Coronary artery (tissue), 2 donors: Measurements from ENCODE around the gene ZNF154.

Source experiments
- DNase-seq: peaks from one replicate; pipeline ENCODE4 v3.0.0-alpha.2; 2017; ENCODE audit warnings: low spot score
- H3K27ac ChIP-seq, 2 donors: fragments of 200-600 bp; sonication (generic); one replicate each; pipeline ENCODE4 v1.5.1; 2016 to 2019
- H3K4me3 ChIP-seq: fragments of 200-600 bp; sonication (generic); 2 replicates; pipeline ENCODE4 v1.5.1; 2016; ENCODE audit warnings: mild to moderate bottlenecking, moderate library complexity
- TF ChIP-seq, protein P1 (sequence below): fragments of 200-600 bp; sonication (generic); IDR thresholded peaks from one replicate; pipeline ENCODE4 v1.5.1; 2019; ENCODE audit warnings: antibody characterized with exemption

Gene ZNF154

DNA sequence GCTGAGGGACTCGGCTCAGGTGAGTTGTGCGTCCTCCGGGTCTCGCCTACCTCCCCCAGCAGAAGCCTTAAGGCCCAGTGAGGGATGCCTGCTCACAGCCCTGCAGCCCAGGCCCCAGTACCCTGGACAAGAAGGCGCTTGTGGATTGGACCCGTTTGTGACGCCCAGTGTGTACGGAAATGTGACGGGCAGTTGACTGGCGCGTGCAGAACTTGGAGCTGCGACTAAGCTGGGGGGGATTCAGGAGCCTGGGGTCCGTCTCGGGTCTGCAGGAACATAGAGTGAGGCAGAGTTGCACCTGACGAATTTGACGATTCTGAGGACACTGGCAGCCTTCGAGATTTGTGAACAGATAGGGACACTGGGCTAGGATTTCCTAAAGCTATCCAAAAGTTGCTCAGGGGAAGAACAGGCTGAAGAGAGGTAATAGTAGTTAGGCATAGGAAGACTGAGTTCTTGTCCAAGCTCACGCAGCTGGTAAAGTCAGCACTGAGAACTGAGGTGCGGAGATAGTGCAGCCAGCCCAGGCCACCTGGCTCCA, 26.7 kb downstream of the ZNF154 start:
- Histone ChIP-seq H3K27ac (peak overlapping the region in 1 of 2 donors; percentile 39), H3K4me3 (peak overlapping the region; percentile 95)
- DNase-seq: no peak
- TF ChIP-seq, protein P1, sequence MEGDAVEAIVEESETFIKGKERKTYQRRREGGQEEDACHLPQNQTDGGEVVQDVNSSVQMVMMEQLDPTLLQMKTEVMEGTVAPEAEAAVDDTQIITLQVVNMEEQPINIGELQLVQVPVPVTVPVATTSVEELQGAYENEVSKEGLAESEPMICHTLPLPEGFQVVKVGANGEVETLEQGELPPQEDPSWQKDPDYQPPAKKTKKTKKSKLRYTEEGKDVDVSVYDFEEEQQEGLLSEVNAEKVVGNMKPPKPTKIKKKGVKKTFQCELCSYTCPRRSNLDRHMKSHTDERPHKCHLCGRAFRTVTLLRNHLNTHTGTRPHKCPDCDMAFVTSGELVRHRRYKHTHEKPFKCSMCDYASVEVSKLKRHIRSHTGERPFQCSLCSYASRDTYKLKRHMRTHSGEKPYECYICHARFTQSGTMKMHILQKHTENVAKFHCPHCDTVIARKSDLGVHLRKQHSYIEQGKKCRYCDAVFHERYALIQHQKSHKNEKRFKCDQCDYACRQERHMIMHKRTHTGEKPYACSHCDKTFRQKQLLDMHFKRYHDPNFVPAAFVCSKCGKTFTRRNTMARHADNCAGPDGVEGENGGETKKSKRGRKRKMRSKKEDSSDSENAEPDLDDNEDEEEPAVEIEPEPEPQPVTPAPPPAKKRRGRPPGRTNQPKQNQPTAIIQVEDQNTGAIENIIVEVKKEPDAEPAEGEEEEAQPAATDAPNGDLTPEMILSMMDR: no peak

DNA sequence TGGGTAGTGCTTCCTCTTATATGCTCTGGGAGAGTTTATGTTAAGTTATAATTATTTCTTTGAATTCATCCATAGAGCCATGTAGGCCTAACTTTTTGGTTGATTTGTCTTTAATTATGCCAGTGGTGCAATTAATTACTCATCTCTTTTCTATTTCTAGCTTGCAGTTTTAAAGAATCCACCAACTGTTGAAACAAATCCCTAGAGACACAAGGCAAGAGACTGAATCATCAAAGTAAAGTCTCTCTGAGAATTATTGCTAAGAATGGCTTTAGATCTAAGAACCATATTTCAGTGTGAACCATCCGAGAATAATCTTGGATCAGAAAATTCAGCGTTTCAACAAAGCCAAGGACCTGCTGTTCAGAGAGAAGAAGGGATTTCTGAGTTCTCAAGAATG, 33.1 kb downstream of the ZNF154 start:
- H3K27ac ChIP-seq: no peak overlapping the region
- TF ChIP-seq, protein P1: no peak
- DNase-seq: no peak
- H3K4me3 ChIP-seq: no peak overlapping the region

DNA sequence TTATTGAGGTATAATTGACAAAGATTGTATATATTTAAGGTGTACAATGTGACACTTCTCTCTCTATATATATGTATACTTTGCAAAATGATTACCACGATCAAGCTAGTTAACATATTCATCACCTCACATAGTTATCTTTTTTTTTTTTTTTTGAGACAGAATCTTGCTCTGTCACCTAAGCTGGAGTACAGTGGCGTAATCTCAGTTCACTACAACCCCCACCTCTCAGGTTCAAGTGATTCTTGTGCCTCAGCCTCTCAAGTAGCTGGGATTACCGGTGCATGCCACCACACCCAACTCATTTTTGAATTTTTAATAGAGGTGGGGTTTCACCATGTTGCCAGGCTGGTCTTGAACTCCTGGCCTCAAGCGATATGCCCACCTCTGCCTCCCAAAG, 36.5 kb downstream of the ZNF154 start:
- Histone ChIP-seq H3K27ac (no peak overlapping the region), H3K4me3 (no peak overlapping the region)
- TF ChIP-seq, protein P1: no peak
- DNase-seq: no peak

- DNase-seq: no peak
- H3K4me3 ChIP-seq: no peak overlapping the region
- TF ChIP-seq, protein P1: no peak
- no peak overlapping the region for H3K27ac ChIP-seq
These were observed 37.7 kb downstream of the ZNF154 start for GRCh38 chr19:57671124-57671895.

GRCh38 chr19:57668635-57669034, 40.4 kb downstream of the ZNF154 start, which contains the start of gene ZSCAN4:
Gene ZSCAN4, plus strand, starts transcription at chr19:57668935. Its CDS starts 7,211 bp downstream, at chr19:57676146.
- DNase-seq: no peak

DNA sequence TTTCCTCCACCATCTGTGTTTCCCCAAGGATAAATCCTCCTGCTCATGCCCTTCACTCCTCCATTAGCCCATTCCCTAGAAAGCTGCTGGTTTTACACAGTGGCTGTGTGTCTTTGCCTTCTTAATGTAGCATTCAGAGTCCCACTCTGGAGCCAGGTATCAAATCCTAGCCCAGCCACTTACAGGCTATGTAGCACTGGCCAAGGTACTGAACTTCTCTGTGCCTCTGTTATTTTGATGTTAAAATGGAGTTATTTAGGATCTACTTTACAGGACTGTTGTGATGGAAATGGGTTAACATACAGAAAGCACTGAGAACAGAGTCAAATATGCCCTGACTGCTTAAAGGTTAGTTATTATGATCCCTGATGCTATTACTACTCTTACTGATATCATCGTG, 41.8 kb downstream of the ZNF154 start:
- Histone ChIP-seq H3K27ac (no peak overlapping the region), H3K4me3 (no peak overlapping the region)
- TF ChIP-seq, protein P1: no peak
- DNase-seq: no peak

More at GRCh38 chr19:57668635-57669034, 40.4 kb downstream of the ZNF154 start, which contains the start of gene ZSCAN4:
- H3K27ac ChIP-seq: no peak within 1 kb of the TSS
- no peak within 1 kb of the TSS for H3K4me3 ChIP-seq
- TF ChIP-seq, protein P1: no peak

DNA sequence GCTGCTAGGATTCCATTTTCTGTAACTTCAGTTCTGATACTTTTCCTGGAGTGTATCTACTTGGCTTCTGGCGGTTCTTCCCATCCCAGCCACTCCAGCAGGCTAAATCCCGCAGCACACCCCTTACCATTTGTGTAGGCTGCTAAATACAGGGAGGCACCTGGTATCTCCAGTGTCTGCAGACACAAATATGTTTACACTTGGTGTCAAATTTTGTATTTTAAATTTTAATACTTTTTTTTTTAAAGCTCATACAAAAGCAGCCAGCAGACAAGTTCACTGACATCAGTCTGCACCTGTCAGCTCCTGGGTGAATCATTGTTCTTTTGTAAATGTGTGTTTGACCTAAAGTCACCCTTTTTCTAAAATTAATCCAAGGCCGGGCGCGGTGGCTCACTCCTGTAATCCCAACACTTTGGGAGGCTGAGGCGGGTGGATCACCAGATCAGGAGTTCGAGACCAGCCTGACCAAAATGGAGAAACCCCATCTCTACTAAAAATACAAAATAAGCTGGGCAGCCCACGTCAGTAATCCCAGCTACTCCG, 43.7 kb downstream of the ZNF154 start:
- H3K4me3 ChIP-seq: no peak overlapping the region
- TF ChIP-seq, protein P1: no peak
- no peak for DNase-seq
- no peak overlapping the region for H3K27ac ChIP-seq
